ENCODE results near the gene SGF29. TPM values are rescaled to one million over a fixed set of nuclear protein-coding genes. Genes with fewer than 3 reads are reported as not detected.

The SGF29 gene
- total and polyA plus RNA-seq, 2 of the 8 experiments (the other 6 are each of a cell fraction or from before 2014, with no cell fraction given), result 3.1 to 22.7 TPM

- H2BK20ac ChIP-seq (ENCODE audit: low read length), result no peak overlapping the region
- H4K8ac ChIP-seq (ENCODE audit: extremely low read depth, insufficient read depth, low read length), result peak overlapping the region; percentile 5; the same call in 1 of the 2 replicates
- TF ChIP-seq NRF1 (IDR thresholded peaks at IDR 0.05; ENCODE audit: low read depth, low read length) (no peak), EZH2 (IDR thresholded peaks at IDR 0.05; ENCODE audit: low read depth, low read length, severe bottlenecking) (no peak), SIN3A (conservative IDR thresholded peaks at IDR 0.05 in 1 of 2, IDR thresholded peaks at IDR 0.05 in 1 of 2; ENCODE audit: low read depth in 1 of 2, low read length in 2 of 2) (no peak), TBP (IDR thresholded peaks at IDR 0.05; ENCODE audit: low read depth, low read length) (no peak), CBX5 (IDR thresholded peaks at IDR 0.05; ENCODE audit: low read depth, low read length) (no peak), SUZ12 (IDR thresholded peaks at IDR 0.05; ENCODE audit: low read length) (no peak)
- no peaks in the 10 kb centered on the region for H3K9me3 ChIP-seq (ENCODE audit: insufficient read depth in 2 of 2, low read depth in 1 of 2, low read length in 1 of 2)
- no peak overlapping the region for H3K27ac ChIP-seq (ENCODE audit: low read depth, low read length)
- H2BK5ac ChIP-seq (ENCODE audit: low read depth, low read length), result no peak overlapping the region
- no peak overlapping the region for H3K4ac ChIP-seq (replicated peaks; ENCODE audit: insufficient read length, low read depth, low read length)
- peaks cover 0 to 3% (median 1%) of the 10 kb centered on the region in 4 experiments; a peak in 2 of 7 replicates for H3K4me1 ChIP-seq (replicated peaks in 1 of 4; ENCODE audit: control insufficient read depth in 3 of 4, insufficient read depth in 4 of 4, low read length in 3 of 4)
- no peak overlapping the region for H2BK12ac ChIP-seq (ENCODE audit: low read depth, low read length)
- no peak overlapping the region for H3K9ac ChIP-seq (replicated peaks in 1 of 4; ENCODE audit: extremely low read depth in 1 of 4, low read depth in 3 of 4, low read length in 3 of 4)
- no peak overlapping the region for H2BK120ac ChIP-seq (replicated peaks; ENCODE audit: low read depth, low read length)
- H2AFZ ChIP-seq (ENCODE audit: low read length), result no peak overlapping the region
- H3K18ac ChIP-seq (ENCODE audit: extremely low read depth, low read length), result no peak overlapping the region
- no peak overlapping the region for H4K91ac ChIP-seq (replicated peaks; ENCODE audit: insufficient read length, low read length)
- no peak overlapping the region for H2AK5ac ChIP-seq (ENCODE audit: low read depth, low read length)
- ChIA-PET POLR2A (ENCODE audit: partially characterized antibody) (interaction anchor here (1.3 kb wide), 1 partner anchor 12 kb away, joined by 3 read pairs; no protein-coding TSS in a partner anchor), CTCF (ENCODE audit: partially characterized antibody) (interaction anchor here (0.9 to 2.0 kb wide), 4 partner anchors 12 to 286 kb away, joined by 3 to 7 read pairs (median 3); no protein-coding TSS in a partner anchor)
- H3K56ac ChIP-seq (replicated peaks; ENCODE audit: insufficient read length, low read depth, low read length), result no peak overlapping the region
- WGBS, 2 experiments (ENCODE audit: extremely low coverage in 1 of 2, insufficient coverage in 1 of 2, insufficient read length in 1 of 2, insufficient replicate concordance in 2 of 2, low coverage in 1 of 2, low lambda C conversion rate in 2 of 2, missing lambda C conversion rate in 1 of 2), result 79% methylated on average over 7 of the region's 8 CpGs; no CpG with 5 or more reads in 1 of the 2 experiments
- FAIRE-seq, result no peak
- H2BK15ac ChIP-seq (ENCODE audit: low read length), result no peak overlapping the region
- no peak overlapping the region for H3K4me3 ChIP-seq (ENCODE audit: extremely low read depth in 1 of 4, insufficient read depth in 2 of 4, low read depth in 3 of 4, low read length in 4 of 4)
- no peak overlapping the region for H3K23ac ChIP-seq (ENCODE audit: insufficient read length)
- no peaks in the 10 kb centered on the region for H3K27me3 ChIP-seq (replicated peaks in 1 of 4; ENCODE audit: control insufficient read depth in 3 of 4, extremely low read depth in 1 of 4, insufficient read depth in 3 of 4, low read length in 3 of 4)
- H4K5ac ChIP-seq (ENCODE audit: insufficient read length, low read depth, low read length), result no peak overlapping the region
- no peaks in the 10 kb centered on the region for H3K79me2 ChIP-seq (ENCODE audit: control insufficient read depth in 1 of 2, insufficient read depth in 2 of 2, low read length in 2 of 2)
- DNase-seq (ENCODE audit: low read depth in 1 of 2, low spot score in 2 of 2), result no peak
- H3K4me2 ChIP-seq (ENCODE audit: insufficient read depth in 1 of 2, low read depth in 2 of 2, low read length in 2 of 2), result no peak overlapping the region
- H3K23me2 ChIP-seq (ENCODE audit: low read depth, low read length), result no peaks in the 10 kb centered on the region
- H3K14ac ChIP-seq (ENCODE audit: insufficient read length), result no peak overlapping the region
- H3K36me3 ChIP-seq (ENCODE audit: control insufficient read depth in 2 of 4, insufficient read depth in 4 of 4, low read length in 3 of 4), result no peaks in the 10 kb centered on the region
- H3K79me1 ChIP-seq (ENCODE audit: low read depth, low read length), result no peaks in the 10 kb centered on the region
- no peaks in the 10 kb centered on the region for H4K20me1 ChIP-seq (replicated peaks in 1 of 2; ENCODE audit: control insufficient read depth in 1 of 2, insufficient read depth in 2 of 2, low read length in 2 of 2)
These were observed 50.5 kb downstream of the SGF29 start for GRCh38 chr16:28604186-28604565.

Measured in H1 (cell line).